ENCODE results near the gene PHACTR1.

DNA sequence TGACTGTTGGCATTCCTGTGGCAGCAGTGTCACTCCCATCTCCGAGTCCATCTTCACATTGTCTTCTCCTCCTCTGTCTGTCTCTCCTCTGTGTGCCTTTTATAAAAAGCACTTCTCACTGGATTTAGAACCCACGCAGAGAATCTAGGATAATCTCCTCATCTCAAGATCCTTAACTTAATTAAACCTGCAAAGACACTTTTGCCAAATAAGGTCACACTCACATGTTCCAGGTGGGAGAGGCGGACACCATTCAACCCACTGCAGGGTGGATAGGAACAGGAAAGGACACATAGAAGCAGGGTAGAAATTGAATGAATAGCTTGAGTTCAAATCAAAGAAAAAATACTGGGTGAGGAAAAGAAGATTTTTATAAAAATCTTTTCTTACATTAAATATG is 292.5 kb downstream of the PHACTR1 start:
- no peak for TF ChIP-seq CTCF (IDR thresholded peaks at IDR 0.05)
- no peak for TF ChIP-seq POLR2A (IDR thresholded peaks at IDR 0.05)
